Smooth muscle cell (in vitro differentiated cells): ENCODE results near the gene PAQR7. TPM values are rescaled to one million over a fixed set of nuclear protein-coding genes. Genes with fewer than 3 reads are reported as not detected.

Experiments
- DNase-seq: peaks from one replicate; lab custom pipeline; 2025; ENCODE audit not compliant: unreplicated experiment; lab: John Stamatoyannopoulos, UW
- H2AFZ ChIP-seq: fragments of 200-600 bp; sonication (generic); 2 replicates; pipeline ENCODE4 v1.6.0; 2016; ENCODE audit warnings: antibody characterized with exemption, low read depth, mild to moderate bottlenecking
- H3F3A ChIP-seq: fragments of 200-600 bp; sonication (generic); 2 replicates; pipeline ENCODE4 v1.6.0; 2017; ENCODE audit warnings: antibody characterized with exemption, low read depth
- H3K27ac ChIP-seq: fragments of 200-600 bp; sonication (generic); 2 replicates; pipeline ENCODE4 v1.5.1; 2016; ENCODE audit warnings: low read depth, mild to moderate bottlenecking
- H3K27me3 ChIP-seq: fragments of 200-600 bp; sonication (generic); 2 replicates; pipeline ENCODE4 v1.6.1; 2016; ENCODE audit warnings: low read depth, mild to moderate bottlenecking
- H3K36me3 ChIP-seq: fragments of 200-600 bp; sonication (generic); 2 replicates; pipeline ENCODE4 v1.5.1; 2016; ENCODE audit warnings: low read depth
- H3K4me1 ChIP-seq: fragments of 200-600 bp; sonication (generic); 2 replicates; pipeline ENCODE4 v1.5.1; 2016; ENCODE audit warnings: low read depth
- H3K4me2 ChIP-seq: fragments of 200-600 bp; sonication (generic); 2 replicates; pipeline ENCODE4 v1.6.0; 2016; ENCODE audit warnings: mild to moderate bottlenecking
- H3K4me3 ChIP-seq: fragments of 200-600 bp; sonication (generic); 2 replicates; pipeline ENCODE4 v1.5.1; 2016; ENCODE audit warnings: mild to moderate bottlenecking
- H3K79me2 ChIP-seq: fragments of 200-600 bp; sonication (generic); 2 replicates; pipeline ENCODE4 v1.6.0; 2016; ENCODE audit warnings: low read depth, mild to moderate bottlenecking
- H3K9ac ChIP-seq: fragments of 200-600 bp; sonication (generic); 2 replicates; pipeline ENCODE4 v1.6.0; 2016; ENCODE audit warnings: low read depth
- H3K9me3 ChIP-seq: fragments of 200-600 bp; sonication (generic); replicated peaks from 2 replicates; pipeline ENCODE4 v1.5.1; 2016; ENCODE audit warnings: low read depth
- H4K20me1 ChIP-seq: fragments of 200-600 bp; sonication (generic); 2 replicates; pipeline ENCODE4 v1.6.0; 2016; ENCODE audit warnings: low read depth
- CTCF ChIP-seq: fragments of 200-600 bp; sonication (generic); IDR thresholded peaks from 2 replicates; pipeline ENCODE4 v1.5.1; 2017; ENCODE audit warnings: borderline replicate concordance, mild to moderate bottlenecking, antibody characterized with exemption; ENCODE audit not compliant: insufficient read depth, poor library complexity, severe bottlenecking
- WGBS: methylation state at CpG from one replicate; pipeline ENCODE4 v1.1.7; 2016; ENCODE audit warnings: low lambda C conversion rate; 5-methylcytosine and 5-hydroxymethylcytosine counted together
- polyA plus RNA-seq: library from polyadenylated mRNA; unstranded; fragments of >200 nt; fragmentation: Nextera tagmentation; extraction: Ambion mirVana; gene quantifications from 2 replicates; pipeline ENCODE4 v1.2.1, GENCODE V29; 2016
- total RNA-seq: library from RNA; depleted of rRNA; stranded (reverse); fragments of >200 nt; gene quantifications from 2 replicates; pipeline ENCODE4 v1.2.3, GENCODE V29; 2014

PAQR7 gene
- total and polyA plus RNA-seq, 2 experiments from 2014 or later = 2.9 to 10.0 TPM

GRCh38 chr1:25832336-25833037 is 43.0 kb downstream of the PAQR7 start:
- peaks cover 17% of the 10 kb centered on the region for H3F3A ChIP-seq
- WGBS = 59% methylated on average over 6 of the region's 6 CpGs
- no peak overlapping the region for H2AFZ ChIP-seq
- no peak overlapping the region for H3K9ac ChIP-seq
- no peaks in the 10 kb centered on the region for H3K79me2 ChIP-seq
- no peak for DNase-seq
- H4K20me1 ChIP-seq = no peaks in the 10 kb centered on the region
- H3K27ac ChIP-seq = no peak overlapping the region
- no peaks in the 10 kb centered on the region for H3K27me3 ChIP-seq
- no peak overlapping the region for H3K4me3 ChIP-seq
- no peak for TF ChIP-seq CTCF
- H3K4me2 ChIP-seq = no peak overlapping the region
- H3K36me3 ChIP-seq = peaks cover 24% of the 10 kb centered on the region
- no peaks in the 10 kb centered on the region for H3K9me3 ChIP-seq
- H3K4me1 ChIP-seq = no peaks in the 10 kb centered on the region

- Histone ChIP-seq H3K9ac (no peak overlapping the region), H3K4me3 (no peak overlapping the region), H4K20me1 (no peaks in the 10 kb centered on the region), H3K4me1 (no peaks in the 10 kb centered on the region), H3K27ac (no peak overlapping the region), H3K27me3 (no peaks in the 10 kb centered on the region), H2AFZ (no peak overlapping the region), H3F3A (peaks cover 17% of the 10 kb centered on the region), H3K4me2 (no peak overlapping the region), H3K9me3 (no peaks in the 10 kb centered on the region), H3K79me2 (no peaks in the 10 kb centered on the region), H3K36me3 (peaks cover 24% of the 10 kb centered on the region)
- no peak for DNase-seq
- TF ChIP-seq CTCF = no peak
- 78% methylated on average over 5 of the region's 5 CpGs for WGBS
Observed at GRCh38 chr1:25831569-25832196, 43.8 kb downstream of the PAQR7 start.

DNA sequence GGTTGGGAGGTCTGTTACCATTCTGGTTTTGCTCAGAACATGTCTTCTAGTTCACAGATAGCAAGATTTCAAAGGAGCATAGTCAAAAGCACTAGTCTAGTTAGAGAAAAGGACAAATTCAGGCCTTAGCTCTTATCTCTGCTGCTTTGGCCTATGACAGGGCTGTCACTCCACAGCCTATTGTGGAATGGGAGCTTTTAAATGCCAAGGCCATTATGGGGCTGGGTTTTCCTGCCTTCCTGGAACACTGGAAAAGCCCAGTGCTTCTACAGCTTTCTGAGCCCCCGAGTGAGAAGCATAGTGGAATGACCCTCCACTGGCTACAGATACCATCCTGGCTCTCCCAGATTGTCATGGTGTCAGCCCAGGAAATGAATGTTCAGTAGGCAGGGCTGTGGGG is 46.5 kb downstream of the PAQR7 start:
- H3K27me3 ChIP-seq = no peaks in the 10 kb centered on the region
- peaks cover 8% of the 10 kb centered on the region for H3K79me2 ChIP-seq
- H4K20me1 ChIP-seq = peaks cover 4% of the 10 kb centered on the region
- H3K4me2 ChIP-seq = no peak overlapping the region
- H2AFZ ChIP-seq = no peak overlapping the region
- peaks cover 24% of the 10 kb centered on the region for H3K36me3 ChIP-seq
- H3F3A ChIP-seq = no peaks in the 10 kb centered on the region
- H3K9me3 ChIP-seq = no peaks in the 10 kb centered on the region
- H3K4me3 ChIP-seq = no peak overlapping the region
- no peaks in the 10 kb centered on the region for H3K4me1 ChIP-seq
- 80% methylated on average over 1 of the region's 1 CpG for WGBS
- no peak overlapping the region for H3K27ac ChIP-seq
- no peak overlapping the region for H3K9ac ChIP-seq
- TF ChIP-seq CTCF = no peak
- no peak for DNase-seq
